H9 (cell line): ENCODE data around the gene PCSK1N. TPM values are rescaled to one million over a fixed set of nuclear protein-coding genes. Genes with fewer than 3 reads are reported as not detected.

ENCODE experiments used
- DNase-seq: peaks from one replicate; pipeline ENCODE4 v3.0.0-alpha.2; 2017
- H2AFZ ChIP-seq: one replicate; pipeline ENCODE4 v1.6.1; 2013; ENCODE audit warnings: mild to moderate bottlenecking, low read length, control low read depth, moderate library complexity
- H2AK5ac ChIP-seq: 2 replicates; pipeline ENCODE4 v1.6.1; 2013; ENCODE audit warnings: low read length, control low read depth, mixed read lengths; ENCODE audit not compliant: insufficient read length
- H2BK120ac ChIP-seq: one replicate; pipeline ENCODE4 v1.6.1; 2013; ENCODE audit warnings: low read depth, mild to moderate bottlenecking, low read length, control low read depth, inconsistent platforms; ENCODE audit not compliant: poor library complexity, severe bottlenecking
- H2BK12ac ChIP-seq: 2 replicates; pipeline ENCODE4 v1.6.1; 2013; ENCODE audit warnings: low read length, control low read depth, mixed read lengths, low read depth; ENCODE audit not compliant: insufficient read length
- H2BK15ac ChIP-seq: 2 replicates; pipeline ENCODE4 v1.6.1; 2013; ENCODE audit warnings: low read depth, low read length, control low read depth
- H2BK20ac ChIP-seq: one replicate; pipeline ENCODE4 v1.6.1; 2013; ENCODE audit warnings: low read depth, mild to moderate bottlenecking, low read length, control low read depth, inconsistent platforms; ENCODE audit not compliant: poor library complexity, severe bottlenecking
- H2BK5ac ChIP-seq: 2 replicates; pipeline ENCODE4 v1.6.1; 2013; ENCODE audit warnings: low read length, control low read depth, mixed read lengths; ENCODE audit not compliant: insufficient read length
- H3K14ac ChIP-seq: 2 replicates; pipeline ENCODE4 v1.6.1; 2013; ENCODE audit warnings: low read length, control low read depth; ENCODE audit not compliant: insufficient read depth
- H3K18ac ChIP-seq: 2 replicates; pipeline ENCODE4 v1.6.1; 2013; ENCODE audit warnings: low read depth, mild to moderate bottlenecking, mixed read lengths, low read length, control low read depth; ENCODE audit not compliant: insufficient read length
- H3K23ac ChIP-seq: 2 replicates; pipeline ENCODE4 v1.6.1; 2013; ENCODE audit warnings: low read length, control low read depth, mixed read lengths, low read depth; ENCODE audit not compliant: insufficient read length
- H3K23me2 ChIP-seq: 2 replicates; pipeline ENCODE4 v1.6.1; 2013; ENCODE audit warnings: low read depth, mild to moderate bottlenecking, mixed read lengths, low read length, control low read depth; ENCODE audit not compliant: insufficient read length, poor library complexity, severe bottlenecking
- H3K27ac ChIP-seq: 2 replicates; pipeline ENCODE4 v1.5.1; 2013; ENCODE audit warnings: low read length, control low read depth, mixed read lengths, low read depth; ENCODE audit not compliant: insufficient read length
- H3K27me3 ChIP-seq: 2 replicates; pipeline ENCODE4 v1.6.1; 2013; ENCODE audit warnings: low read length, control low read depth, inconsistent platforms; ENCODE audit not compliant: insufficient read depth
- H3K4ac ChIP-seq: 2 replicates; pipeline ENCODE4 v1.6.1; 2013; ENCODE audit warnings: low read depth, mild to moderate bottlenecking, control low read depth, inconsistent platforms, low read length, moderate library complexity
- H3K4me1 ChIP-seq: 2 replicates; pipeline ENCODE4 v1.6.1; 2013; ENCODE audit warnings: low read length, control low read depth, inconsistent platforms; ENCODE audit not compliant: insufficient read depth
- H3K4me2 ChIP-seq: 2 replicates; pipeline ENCODE4 v1.6.1; 2013; ENCODE audit warnings: low read length, control low read depth, mixed read lengths; ENCODE audit not compliant: insufficient read length, insufficient read depth
- H3K56ac ChIP-seq: 2 replicates; pipeline ENCODE4 v1.6.1; 2013; ENCODE audit warnings: low read depth, mild to moderate bottlenecking, mixed read lengths, low read length, control low read depth; ENCODE audit not compliant: insufficient read length
- H3K79me1 ChIP-seq: 2 replicates; pipeline ENCODE4 v1.6.1; 2013; ENCODE audit warnings: low read depth, mild to moderate bottlenecking, moderate library complexity, low read length, control low read depth, inconsistent platforms; ENCODE audit not compliant: insufficient read depth, poor library complexity, severe bottlenecking
- H3K79me2 ChIP-seq: 2 replicates; pipeline ENCODE4 v1.6.1; 2013; ENCODE audit warnings: low read length, control low read depth, inconsistent platforms; ENCODE audit not compliant: insufficient read depth
- H3K9ac ChIP-seq: 2 replicates; pipeline ENCODE4 v1.6.1; 2013; ENCODE audit warnings: low read length, control low read depth, mixed read lengths; ENCODE audit not compliant: insufficient read length; ENCODE audit errors: extremely low read depth
- H3K9me3 ChIP-seq: one replicate; pipeline ENCODE4 v1.6.1; 2013; ENCODE audit warnings: low read depth, low read length, inconsistent platforms; ENCODE audit not compliant: control insufficient read depth
- H3T11ph ChIP-seq: one replicate; pipeline ENCODE4 v1.6.1; 2013; ENCODE audit warnings: mild to moderate bottlenecking, low read length, control low read depth, inconsistent platforms
- H4K20me1 ChIP-seq: one replicate; pipeline ENCODE4 v1.6.1; 2013; ENCODE audit not compliant: control insufficient read depth, insufficient read length, insufficient read depth
- H4K5ac ChIP-seq: 2 replicates; pipeline ENCODE4 v1.6.1; 2013; ENCODE audit warnings: low read depth, mild to moderate bottlenecking, mixed read lengths, low read length, control low read depth; ENCODE audit not compliant: insufficient read length
- H4K8ac ChIP-seq: replicated peaks from 2 replicates; pipeline ENCODE4 v1.6.1; 2013; ENCODE audit warnings: low read length, control low read depth, mixed read lengths, low read depth; ENCODE audit not compliant: insufficient read length
- H4K91ac ChIP-seq: 2 replicates; pipeline ENCODE4 v1.6.1; 2013; ENCODE audit warnings: low read depth, mild to moderate bottlenecking, moderate library complexity, mixed read lengths, low read length, control low read depth; ENCODE audit not compliant: insufficient read length
- H3K27ac Mint-ChIP-seq, 3 experiments: 2 replicates in 2 of 3; 3 replicates in 1 of 3; pipeline ENCODE4 v1.8.0; 2020 to 2021; ENCODE audit warnings: mixed read lengths in 3 of 3, mild to moderate bottlenecking in 1 of 3, moderate library complexity in 1 of 3
- H3K27me3 Mint-ChIP-seq: 2 replicates; pipeline ENCODE4 v1.8.0; 2021; ENCODE audit warnings: low read depth, mild to moderate bottlenecking, moderate library complexity, mixed read lengths
- H3K36me3 Mint-ChIP-seq, 3 experiments: 2 replicates in 2 of 3; 3 replicates in 1 of 3; pipeline ENCODE4 v1.8.0; 2020 to 2021; ENCODE audit warnings: low read depth in 3 of 3, mixed read lengths in 3 of 3; ENCODE audit not compliant: insufficient read depth in 1 of 3
- H3K4me1 Mint-ChIP-seq, 2 experiments: 2 replicates each; pipeline ENCODE4 v1.8.0; 2020; ENCODE audit warnings: mixed read lengths in 2 of 2
- H3K4me3 Mint-ChIP-seq, 2 experiments: 2 replicates in 1 of 2; 3 replicates in 1 of 2; pipeline ENCODE4 v1.8.0; 2020 to 2021; ENCODE audit warnings: mild to moderate bottlenecking in 2 of 2, mixed read lengths in 2 of 2, moderate library complexity in 1 of 2
- H3K9me3 Mint-ChIP-seq, 2 experiments: 2 replicates in 1 of 2; 3 replicates in 1 of 2; pipeline ENCODE4 v1.8.0; 2020; ENCODE audit warnings: mild to moderate bottlenecking in 2 of 2, mixed read lengths in 2 of 2, moderate library complexity in 1 of 2
- CTCF ChIP-seq: fragments of 200-600 bp; sonication (generic); conservative IDR thresholded peaks from 3 replicates; pipeline ENCODE4 v1.8.0; 2021; ENCODE audit warnings: antibody characterized with exemption, mild to moderate bottlenecking
- WGBS: extraction: QIAGEN DNeasy Blood & Tissue Kit; methylation state at CpG from one replicate; pipeline ENCODE4 v1.1.7; 2013; ENCODE audit warnings: missing lambda C conversion rate, low lambda C conversion rate, mixed read lengths; ENCODE audit not compliant: insufficient read length; ENCODE audit errors: extremely low coverage; 5-methylcytosine and 5-hydroxymethylcytosine counted together
- total RNA-seq: library from RNA; stranded (reverse); gene quantifications from 2 replicates; pipeline ENCODE4 v1.2.1, GENCODE V29; 2021

The PCSK1N gene
- total RNA-seq, 1 experiment from 2014 or later, result 3.9 TPM

- no peaks in the 10 kb centered on the region for H4K20me1 ChIP-seq
- H4K8ac ChIP-seq, result no peak within 1 kb of the TSS
- Mint-ChIP-seq H3K27me3 (peaks cover 19% of the 10 kb centered on the region), H3K36me3 (peaks cover 33 to 48% (median 41%) of the 10 kb centered on the region in 3 experiments), H3K27ac (peak within 1 kb of the TSS in 1 of 3 experiments; percentile 71; a peak in 1 of 7 replicates), H3K4me1 (peaks cover 0 to 6% of the 10 kb centered on the region in 2 experiments; a peak in 3 of 4 replicates), H3K4me3 (no peak within 1 kb of the TSS; a peak in 3 of 5 replicates), H3K9me3 (peaks cover 65 to 79% of the 10 kb centered on the region in 2 experiments)
- H2AK5ac ChIP-seq, result no peak within 1 kb of the TSS
- H3K23ac ChIP-seq, result no peak within 1 kb of the TSS
- no peak within 1 kb of the TSS for H4K91ac ChIP-seq
- no peaks in the 10 kb centered on the region; the same call in 1 of the 2 replicates for H3K27me3 ChIP-seq
- no peak within 1 kb of the TSS for H3K4ac ChIP-seq
- peak within 1 kb of the TSS; percentile 2 for H3K4me2 ChIP-seq
- no peak within 1 kb of the TSS for H2BK12ac ChIP-seq
- no peak within 1 kb of the TSS for H2BK20ac ChIP-seq
- H3K14ac ChIP-seq, result no peak within 1 kb of the TSS
- H3K27ac ChIP-seq, result no peak within 1 kb of the TSS
- H2AFZ ChIP-seq, result no peak within 1 kb of the TSS
- no peak within 1 kb of the TSS for H3K56ac ChIP-seq
- H3K4me1 ChIP-seq, result no peaks in the 10 kb centered on the region
- peaks cover 18% of the 10 kb centered on the region for H3K9me3 ChIP-seq
- no peak for DNase-seq
- no peak within 1 kb of the TSS for H2BK15ac ChIP-seq
- no CpG with 5 or more reads among the region's 67 CpGs for WGBS
- H3K79me1 ChIP-seq, result no peaks in the 10 kb centered on the region
- no peak within 1 kb of the TSS for H3K9ac ChIP-seq
- H2BK120ac ChIP-seq, result no peak within 1 kb of the TSS
- H3T11ph ChIP-seq, result no peak within 1 kb of the TSS
- H3K18ac ChIP-seq, result no peak within 1 kb of the TSS
- no peak within 1 kb of the TSS for H2BK5ac ChIP-seq
- TF ChIP-seq CTCF, result no peak
- no peaks in the 10 kb centered on the region for H3K79me2 ChIP-seq
- no peaks in the 10 kb centered on the region for H3K23me2 ChIP-seq
- H4K5ac ChIP-seq, result no peak within 1 kb of the TSS
These were observed 9.1 kb downstream of the PCSK1N start, which contains the start of gene ERAS for GRCh38 chrX:48826135-48826875. Gene ERAS (plus strand): TSS chrX:48826513. CDS start chrX:48829124, 2,611 bp downstream.
